B cell (primary cell): Measurements from ENCODE around the gene FOXF1. TPM values are rescaled to one million over a fixed set of nuclear protein-coding genes. Genes with fewer than 3 reads are reported as not detected.

Source experiments
- ATAC-seq: fragments of 200-7000 bp; cut with Tn5 transposase; one replicate; pipeline ENCODE4 v1.10.0; 2021; ENCODE audit warnings: low read depth, mild to moderate bottlenecking, moderate number of reproducible peaks, moderate library complexity
- CTCF ChIA-PET: fragments of 350-600 bp; sonication (Branson Sonifier 250); formaldehyde crosslinking; loops from one replicate; lab custom pipeline; 2021; ENCODE audit warnings: antibody characterized with exemption, inconsistent platforms; lab: Charles Lee
- POLR2A ChIA-PET: fragments of 350-600 bp; sonication (Branson Sonifier 250); formaldehyde crosslinking; loops from one replicate; lab custom pipeline; 2021; ENCODE audit warnings: antibody characterized with exemption; lab: Charles Lee
- DNase-seq: peaks from one replicate; pipeline ENCODE4 v3.0.0; 2013
- H2AFZ ChIP-seq: 2 replicates; pipeline ENCODE4 v1.6.1; 2012; ENCODE audit warnings: mild to moderate bottlenecking, low read depth, low read length; ENCODE audit not compliant: insufficient read depth, poor library complexity, severe bottlenecking
- H3K27ac ChIP-seq, 2 donors: 1 replicate in 1 of 2; 2 replicates in 1 of 2; pipeline ENCODE4 v1.5.1; 2012 to 2013; ENCODE audit warnings: low read length in 2 of 2, mild to moderate bottlenecking in 2 of 2, moderate library complexity in 1 of 2
- H3K27me3 ChIP-seq, 4 experiments: fragments of 200-600 bp in 1 of 4; sonication (generic) in 1 of 4; replicated peaks in 1 of 4; 1 replicate in 2 of 4; 2 replicates in 2 of 4; pipeline versions ENCODE4 v1.6.1 to v1.7.0; 2013 to 2016; ENCODE audit warnings: low read length in 3 of 4, mild to moderate bottlenecking in 2 of 4, mixed read lengths in 1 of 4, moderate library complexity in 1 of 4; ENCODE audit not compliant: insufficient read depth in 4 of 4, control insufficient read depth in 3 of 4; ENCODE audit errors: control extremely low read depth in 1 of 4
- H3K36me3 ChIP-seq, 2 experiments: replicated peaks in 1 of 2; 1 replicate in 1 of 2; 2 replicates in 1 of 2; pipeline versions ENCODE4 v1.6.1 to v1.7.1; 2013; ENCODE audit warnings: low read length in 1 of 2; ENCODE audit not compliant: insufficient read depth in 2 of 2, control insufficient read depth in 1 of 2; ENCODE audit errors: control extremely low read depth in 1 of 2, extremely low read depth in 1 of 2
- H3K4me1 ChIP-seq, 2 donors: fragments of 200-600 bp in 1 of 2; sonication (generic) in 1 of 2; 1 replicate in 1 of 2; 2 replicates in 1 of 2; pipeline versions ENCODE4 v1.5.1 to v1.6.1; 2013 to 2017; ENCODE audit warnings: low read length in 2 of 2; ENCODE audit not compliant: control insufficient read depth in 2 of 2, insufficient read depth in 2 of 2
- H3K4me2 ChIP-seq: replicated peaks from 2 replicates; pipeline ENCODE3; 2012; ENCODE audit warnings: mild to moderate bottlenecking, low read depth, low read length; ENCODE audit not compliant: poor library complexity, severe bottlenecking
- H3K4me3 ChIP-seq, 5 experiments: fragments of 200-600 bp in 1 of 5; sonication (generic) in 1 of 5; 1 replicate in 3 of 5; 2 replicates in 2 of 5; pipeline versions ENCODE4 v1.5.1 to v1.7.0; 2011 to 2016; ENCODE audit warnings: low read length in 4 of 5, mild to moderate bottlenecking in 4 of 5, low read depth in 2 of 5, control low read depth in 1 of 5, moderate library complexity in 1 of 5; ENCODE audit not compliant: insufficient read depth in 1 of 5; ENCODE audit errors: control extremely low read depth in 1 of 5, extremely low read depth in 1 of 5
- H3K79me2 ChIP-seq: fragments of 200-600 bp; sonication (generic); one replicate; pipeline ENCODE4 v1.6.0; 2016; ENCODE audit warnings: low read length; ENCODE audit not compliant: control insufficient read depth, insufficient read depth
- H3K9ac ChIP-seq: fragments of 200-600 bp; sonication (generic); 2 replicates; pipeline ENCODE4 v1.6.1; 2017; ENCODE audit warnings: mild to moderate bottlenecking, low read length, moderate library complexity
- H3K9me3 ChIP-seq, 3 donors: one replicate each; pipeline versions ENCODE4 v1.6.1 to v1.7.1; 2013; ENCODE audit warnings: low read length in 2 of 3; ENCODE audit not compliant: control insufficient read depth in 2 of 3, insufficient read depth in 1 of 3; ENCODE audit errors: control extremely low read depth in 1 of 3
- H4K20me1 ChIP-seq: 2 replicates; pipeline ENCODE4 v1.6.0; 2012; ENCODE audit warnings: mild to moderate bottlenecking, low read length; ENCODE audit not compliant: insufficient read depth, control insufficient read depth, poor library complexity, severe bottlenecking
- H3K27ac Mint-ChIP-seq: one replicate; pipeline ENCODE4 v1.8.0; 2021; ENCODE audit warnings: mixed read lengths
- H3K27me3 Mint-ChIP-seq: one replicate; pipeline ENCODE4 v1.8.0; 2021; ENCODE audit warnings: mixed read lengths
- H3K4me1 Mint-ChIP-seq: one replicate; pipeline ENCODE4 v1.8.0; 2021; ENCODE audit warnings: mixed read lengths
- H3K4me3 Mint-ChIP-seq: one replicate; pipeline ENCODE4 v1.8.0; 2021; ENCODE audit warnings: mixed read lengths
- H3K9me3 Mint-ChIP-seq: one replicate; pipeline ENCODE4 v1.8.0; 2022; ENCODE audit warnings: mixed read lengths; ENCODE audit not compliant: insufficient read depth
- EZH2 ChIP-seq: IDR thresholded peaks from 2 replicates; pipeline ENCODE4 v1.6.1; 2012; ENCODE audit warnings: borderline replicate concordance, low read depth, mild to moderate bottlenecking, moderate library complexity, low read length; ENCODE audit not compliant: insufficient read depth, poor library complexity, severe bottlenecking
- WGBS: methylation state at CpG from one replicate; pipeline ENCODE4 v1.1.5; 2013; ENCODE audit warnings: missing lambda C conversion rate; ENCODE audit not compliant: insufficient coverage; 5-methylcytosine and 5-hydroxymethylcytosine counted together
- intact Hi-C: fragments of 100-400 bp; cut with micrococcal nuclease; formaldehyde crosslinking; loops from one replicate; pipeline ENCODE4 v1.10.0; 2022
- polyA plus RNA-seq: library from polyadenylated mRNA; depleted of rRNA; stranded (reverse); fragments of >200 nt; gene quantifications from 2 replicates; pipeline ENCODE4 v1.2.3, GENCODE V29; 2012
- total RNA-seq, 2 donors: library from RNA; stranded (reverse); fragments of 120-200 nt in 1 of 2; gene quantifications; 1 replicate in 1 of 2; 2 replicates in 1 of 2; pipeline versions ENCODE4 v1.2.3 to v1.2.4, GENCODE V29; 2013 to 2022
- TF ChIP-seq, protein P1 (sequence below): fragments of 200-600 bp; IDR thresholded peaks from one replicate; pipeline ENCODE4 v1.8.0; 2022; ENCODE audit warnings: antibody characterized with exemption, mild to moderate bottlenecking

Gene FOXF1
- total and polyA plus RNA-seq, 2 donors (not counting 1 experiment from before 2014, with no cell fraction given) = not detected

DNA sequence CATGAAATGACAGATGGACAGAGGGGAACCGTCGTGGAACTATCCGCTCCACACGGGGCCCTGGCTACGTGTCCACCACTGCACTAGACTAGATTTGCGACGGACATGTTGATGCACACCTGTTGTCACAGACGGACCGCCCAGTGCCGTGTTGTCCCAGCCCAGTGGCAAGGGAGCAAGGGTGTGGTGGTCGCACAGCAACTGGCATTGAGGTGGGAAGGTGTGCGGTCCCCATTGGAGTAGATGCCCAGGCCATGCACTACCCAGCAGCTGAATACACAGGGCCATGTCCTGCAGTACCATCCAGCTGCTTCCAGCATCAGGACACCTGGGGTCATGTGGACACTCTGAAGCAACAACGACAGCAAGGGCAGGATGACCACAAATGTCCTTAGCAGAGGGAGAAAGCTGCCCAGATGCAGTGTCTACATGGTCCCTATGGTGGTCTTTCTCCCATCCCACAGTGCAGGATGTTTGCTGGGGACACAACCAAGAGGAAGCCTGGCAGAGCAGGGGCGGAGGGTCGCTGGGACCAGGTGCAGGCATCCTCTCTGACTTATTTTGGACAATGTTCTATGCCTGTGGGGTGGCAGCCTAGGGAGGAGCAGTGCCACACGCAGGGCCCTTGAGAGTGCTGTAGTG is 8.8 kb downstream of the FOXF1 start:
- no peak for TF ChIP-seq EZH2
- TF ChIP-seq, protein P1, sequence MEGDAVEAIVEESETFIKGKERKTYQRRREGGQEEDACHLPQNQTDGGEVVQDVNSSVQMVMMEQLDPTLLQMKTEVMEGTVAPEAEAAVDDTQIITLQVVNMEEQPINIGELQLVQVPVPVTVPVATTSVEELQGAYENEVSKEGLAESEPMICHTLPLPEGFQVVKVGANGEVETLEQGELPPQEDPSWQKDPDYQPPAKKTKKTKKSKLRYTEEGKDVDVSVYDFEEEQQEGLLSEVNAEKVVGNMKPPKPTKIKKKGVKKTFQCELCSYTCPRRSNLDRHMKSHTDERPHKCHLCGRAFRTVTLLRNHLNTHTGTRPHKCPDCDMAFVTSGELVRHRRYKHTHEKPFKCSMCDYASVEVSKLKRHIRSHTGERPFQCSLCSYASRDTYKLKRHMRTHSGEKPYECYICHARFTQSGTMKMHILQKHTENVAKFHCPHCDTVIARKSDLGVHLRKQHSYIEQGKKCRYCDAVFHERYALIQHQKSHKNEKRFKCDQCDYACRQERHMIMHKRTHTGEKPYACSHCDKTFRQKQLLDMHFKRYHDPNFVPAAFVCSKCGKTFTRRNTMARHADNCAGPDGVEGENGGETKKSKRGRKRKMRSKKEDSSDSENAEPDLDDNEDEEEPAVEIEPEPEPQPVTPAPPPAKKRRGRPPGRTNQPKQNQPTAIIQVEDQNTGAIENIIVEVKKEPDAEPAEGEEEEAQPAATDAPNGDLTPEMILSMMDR = no peak
- Histone ChIP-seq H3K9me3 (peaks cover 0 to 13% (median 1%) of the 10 kb centered on the region in 3 donors), H3K27ac (no peak overlapping the region), H3K9ac (no peak overlapping the region), H3K27me3 (peaks cover 0 to 76% (median 39%) of the 10 kb centered on the region in 4 experiments), H4K20me1 (no peaks in the 10 kb centered on the region), H3K36me3 (no peaks in the 10 kb centered on the region), H2AFZ (no peak overlapping the region), H3K79me2 (no peaks in the 10 kb centered on the region), H3K4me2 (no peak overlapping the region), H3K4me3 (no peak overlapping the region), H3K4me1 (peaks cover 7 to 14% of the 10 kb centered on the region in 2 donors)
- peaks cover 8% of the 10 kb centered on the region for H3K4me1 Mint-ChIP-seq
- H3K27me3 Mint-ChIP-seq = peaks cover 56% of the 10 kb centered on the region
- ATAC-seq = no peak
- ChIA-PET POLR2A (no interaction called here), CTCF (interaction anchor here (0.7 to 5.9 kb wide), 6 partner anchors 8 to 699 kb away, joined by 3 to 59 read pairs (median 4); no protein-coding TSS in a partner anchor)
- no peaks in the 10 kb centered on the region for H3K9me3 Mint-ChIP-seq
- no peak for DNase-seq
- no peak overlapping the region for H3K4me3 Mint-ChIP-seq
- intact Hi-C loops = no loop called here
- WGBS = 85% methylated on average over 16 of the region's 16 CpGs
- no peak overlapping the region for H3K27ac Mint-ChIP-seq

DNA sequence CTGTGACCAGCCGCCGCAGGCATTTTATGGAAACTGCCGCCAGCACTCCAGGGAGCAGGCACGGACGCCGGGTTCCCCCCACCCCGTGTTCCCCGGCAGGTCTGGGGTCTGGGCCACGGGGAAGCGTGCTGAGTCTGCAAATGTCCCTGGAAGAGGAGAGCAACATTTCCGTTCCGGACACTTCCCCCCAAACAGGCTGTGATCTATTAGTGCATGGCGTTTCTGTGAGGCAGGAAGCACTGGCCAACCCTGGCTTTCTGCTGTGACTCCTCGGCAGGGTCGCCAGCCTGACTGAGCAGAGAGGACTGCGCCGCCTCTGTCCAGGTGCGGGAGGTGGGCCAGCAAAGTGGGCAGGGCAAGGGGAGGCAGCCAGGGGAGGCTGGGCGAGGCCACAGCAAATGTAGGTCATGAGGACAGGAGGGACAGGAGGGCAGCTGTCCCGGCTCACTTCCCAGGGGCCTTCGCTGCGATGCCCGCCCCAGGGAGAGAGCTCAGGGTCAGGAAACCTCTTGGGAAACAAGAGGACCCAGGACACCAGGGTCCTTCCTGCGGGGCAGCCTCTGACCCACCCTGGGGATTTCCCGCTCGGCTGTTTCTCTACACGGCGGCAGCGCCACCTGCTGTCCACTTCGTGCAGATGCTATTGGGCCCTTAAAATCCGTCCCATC is 9.5 kb downstream of the FOXF1 start:
- H3K4me1 Mint-ChIP-seq = peaks cover 8% of the 10 kb centered on the region
- H3K4me2 ChIP-seq = peak overlapping the region; percentile 45
- DNase-seq (peak; percentile 81), ATAC-seq (no peak)
- H3K27ac Mint-ChIP-seq = no peak overlapping the region
- CTCF ChIA-PET = interaction anchor here (0.7 to 5.9 kb wide), 5 partner anchors 8 to 699 kb away, joined by 3 to 59 read pairs (median 4); no protein-coding TSS in a partner anchor
- H3K36me3 ChIP-seq = no peaks in the 10 kb centered on the region
- no peak overlapping the region for H3K4me3 ChIP-seq
- POLR2A ChIA-PET = no interaction called here
- intact Hi-C loops = loop anchor here (1.0 to 5.0 kb wide), 3 partner anchors 177 to 698 kb away; no protein-coding TSS in a partner anchor
- no peaks in the 10 kb centered on the region for H3K79me2 ChIP-seq
- 8% methylated on average over 31 of the region's 31 CpGs for WGBS
- no peak for TF ChIP-seq EZH2
- TF ChIP-seq, protein P1 = peak; percentile 99
- peak overlapping the region; percentile 14 for H2AFZ ChIP-seq
- no peak overlapping the region for H3K9ac ChIP-seq
- peaks cover 7 to 14% of the 10 kb centered on the region in 2 donors for H3K4me1 ChIP-seq
- H3K9me3 Mint-ChIP-seq = no peaks in the 10 kb centered on the region
- no peak overlapping the region for H3K27ac ChIP-seq
- H3K4me3 Mint-ChIP-seq = no peak overlapping the region
- peaks cover 51% of the 10 kb centered on the region for H3K27me3 Mint-ChIP-seq
- H3K27me3 ChIP-seq = peaks cover 0 to 75% (median 35%) of the 10 kb centered on the region in 4 experiments
- H3K9me3 ChIP-seq = peaks cover 0 to 13% (median 0%) of the 10 kb centered on the region in 3 donors
- no peaks in the 10 kb centered on the region for H4K20me1 ChIP-seq
